ENCODE measurements around the gene PDCL3. TPM values are rescaled to one million over a fixed set of nuclear protein-coding genes. Genes with fewer than 3 reads are reported as not detected.

Gene PDCL3
- total RNA-seq, 1 experiment from 2014 or later = 21.3 TPM

DNA sequence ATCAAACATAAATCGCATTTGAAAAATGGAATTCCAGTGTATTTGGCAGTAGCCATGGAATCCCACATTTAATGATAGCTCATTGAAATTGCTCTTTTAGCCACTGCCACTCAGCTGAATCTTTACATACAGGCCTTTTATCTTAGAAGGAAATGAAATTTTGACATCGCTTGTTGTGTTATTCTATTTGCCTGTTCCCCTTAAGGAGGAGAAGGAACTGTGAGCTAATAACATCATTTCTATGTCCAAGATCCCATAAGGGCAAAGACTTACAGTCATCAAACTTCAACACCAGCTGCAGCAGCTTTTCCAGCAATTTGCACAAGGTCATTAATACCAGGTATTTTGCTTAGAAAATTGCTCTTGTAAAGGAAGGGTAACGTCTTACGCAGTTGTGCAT, 6.0 kb upstream of the PDCL3 start:
- BruUV-seq (replicated peaks) = no TSS peak
- Mint-ChIP-seq H3K4me3 (ENCODE audit: unreplicated experiment) (no peak overlapping the region), H3K27me3 (ENCODE audit: insufficient read depth, unreplicated experiment) (no peaks in the 10 kb centered on the region), H3K27ac (ENCODE audit: unreplicated experiment) (no peak overlapping the region), H3K4me1 (ENCODE audit: low read depth, unreplicated experiment) (peaks cover 6% of the 10 kb centered on the region), H3K36me3 (ENCODE audit: insufficient read depth, unreplicated experiment) (no peaks in the 10 kb centered on the region), H3K9me3 (ENCODE audit: unreplicated experiment) (no peaks in the 10 kb centered on the region)
- no peaks in the 10 kb centered on the region for H3K36me3 ChIP-seq (ENCODE audit: control insufficient read depth, insufficient read depth, low read length)
- H3K27me3 ChIP-seq (replicated peaks; ENCODE audit: control insufficient read depth, insufficient read depth, low read length) = no peaks in the 10 kb centered on the region
- no peaks in the 10 kb centered on the region for H3K4me1 ChIP-seq
- no peak for DNase-seq
- intact Hi-C loops (cut with micrococcal nuclease; ENCODE audit: unreplicated experiment) = no loop called here
- H3K9me3 ChIP-seq = no peaks in the 10 kb centered on the region
- ChIA-PET CTCF (interaction anchor here (1.3 kb wide), 1 partner anchor 9 kb away, joined by 4 read pairs; no protein-coding TSS in a partner anchor), POLR2A (no interaction called here)
- no peak overlapping the region for H3K4me3 ChIP-seq (ENCODE audit: low read depth, low read length)
- no peak for TF ChIP-seq CTCF (IDR thresholded peaks at IDR 0.05; ENCODE audit: insufficient read depth in 1 of 2, low read depth in 1 of 2, low read length in 1 of 2, severe bottlenecking in 1 of 2, unreplicated experiment in 1 of 2)

DNA sequence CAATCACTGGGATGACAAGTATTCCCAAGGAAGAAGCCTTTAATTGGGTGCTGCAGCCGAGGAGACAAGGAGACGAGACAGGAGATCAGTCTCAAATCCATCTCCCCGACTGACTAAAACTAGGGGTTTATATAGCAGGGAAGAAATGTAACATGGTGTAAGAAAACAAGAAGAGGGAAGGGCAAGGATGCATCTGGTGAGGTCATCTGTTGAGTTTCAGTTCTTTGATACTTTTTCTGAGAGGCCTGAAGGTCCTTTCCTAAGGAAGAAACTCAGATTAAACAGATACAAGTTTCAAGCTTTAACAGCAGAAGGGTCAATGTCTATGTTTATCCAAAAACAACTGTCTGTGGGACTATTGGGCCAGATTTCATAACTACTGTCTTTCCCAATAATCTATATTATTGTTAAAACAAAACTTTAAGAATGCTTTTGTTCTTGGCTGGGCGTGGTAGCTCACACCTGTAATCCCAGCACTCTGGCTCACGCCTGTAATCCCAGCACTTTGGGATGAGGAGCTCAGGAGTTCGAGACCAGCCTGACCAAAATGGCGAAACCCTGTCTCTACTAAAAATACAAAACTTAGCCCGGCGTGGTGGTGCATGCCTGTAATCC, 2.5 kb upstream of the PDCL3 start:
- Histone ChIP-seq H3K4me1 (no peaks in the 10 kb centered on the region), H3K9me3 (no peaks in the 10 kb centered on the region), H3K27me3 (replicated peaks; ENCODE audit: control insufficient read depth, insufficient read depth, low read length) (no peaks in the 10 kb centered on the region), H3K36me3 (ENCODE audit: control insufficient read depth, insufficient read depth, low read length) (no peaks in the 10 kb centered on the region), H3K4me3 (ENCODE audit: low read depth, low read length) (no peak overlapping the region)
- ChIA-PET POLR2A (no interaction called here), CTCF (no interaction called here)
- peaks cover 9% of the 10 kb centered on the region for H3K36me3 Mint-ChIP-seq (ENCODE audit: insufficient read depth, unreplicated experiment)
- no peaks in the 10 kb centered on the region for H3K9me3 Mint-ChIP-seq (ENCODE audit: unreplicated experiment)
- no peak overlapping the region for H3K4me3 Mint-ChIP-seq (ENCODE audit: unreplicated experiment)
- H3K27me3 Mint-ChIP-seq (ENCODE audit: insufficient read depth, unreplicated experiment) = no peaks in the 10 kb centered on the region
- intact Hi-C loops (cut with micrococcal nuclease; ENCODE audit: unreplicated experiment) = no loop called here
- no peaks in the 10 kb centered on the region for H3K4me1 Mint-ChIP-seq (ENCODE audit: low read depth, unreplicated experiment)
- no TSS peak for BruUV-seq (replicated peaks)
- DNase-seq = no peak
- no peak for TF ChIP-seq CTCF (IDR thresholded peaks at IDR 0.05; ENCODE audit: insufficient read depth in 1 of 2, low read depth in 1 of 2, low read length in 1 of 2, severe bottlenecking in 1 of 2, unreplicated experiment in 1 of 2)
- H3K27ac Mint-ChIP-seq (ENCODE audit: unreplicated experiment) = no peak overlapping the region

DNA sequence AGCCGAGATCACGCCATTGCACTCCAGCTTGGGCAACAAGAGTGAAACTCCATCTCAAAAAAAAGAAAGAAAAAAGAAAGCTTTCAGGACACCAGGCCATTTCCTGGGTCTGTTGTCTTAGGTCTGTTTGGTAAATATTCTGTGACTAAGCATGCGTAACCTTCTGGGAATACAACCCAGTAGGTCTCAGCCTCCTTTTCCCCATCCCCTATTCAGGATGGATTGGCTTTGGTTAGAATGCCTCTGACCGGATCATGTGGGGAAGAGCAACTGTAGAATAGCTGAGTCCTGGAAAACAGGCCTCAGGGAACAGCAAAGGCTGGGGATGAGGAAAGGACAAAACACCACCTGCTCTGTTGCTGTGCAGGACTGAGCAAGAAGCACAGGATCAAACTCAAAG, 1.6 kb upstream of the PDCL3 start:
- no peak overlapping the region for H3K27ac Mint-ChIP-seq (ENCODE audit: unreplicated experiment)
- ChIA-PET POLR2A (no interaction called here), CTCF (interaction anchor here (0.6 kb wide), 1 partner anchor 11 kb away, joined by 4 read pairs; no protein-coding TSS in a partner anchor)
- Histone ChIP-seq H3K4me3 (ENCODE audit: low read depth, low read length) (no peak overlapping the region), H3K9me3 (no peaks in the 10 kb centered on the region), H3K36me3 (ENCODE audit: control insufficient read depth, insufficient read depth, low read length) (no peaks in the 10 kb centered on the region), H3K4me1 (no peaks in the 10 kb centered on the region), H3K27me3 (replicated peaks; ENCODE audit: control insufficient read depth, insufficient read depth, low read length) (no peaks in the 10 kb centered on the region)
- no TSS peak for BruUV-seq (replicated peaks)
- no peaks in the 10 kb centered on the region for H3K4me1 Mint-ChIP-seq (ENCODE audit: low read depth, unreplicated experiment)
- TF ChIP-seq CTCF (IDR thresholded peaks at IDR 0.05; ENCODE audit: insufficient read depth in 1 of 2, low read depth in 1 of 2, low read length in 1 of 2, severe bottlenecking in 1 of 2, unreplicated experiment in 1 of 2) = no peak
- intact Hi-C loops (cut with micrococcal nuclease; ENCODE audit: unreplicated experiment) = no loop called here
- H3K4me3 Mint-ChIP-seq (ENCODE audit: unreplicated experiment) = peak overlapping the region; percentile 31
- peaks cover 9% of the 10 kb centered on the region for H3K36me3 Mint-ChIP-seq (ENCODE audit: insufficient read depth, unreplicated experiment)
- H3K9me3 Mint-ChIP-seq (ENCODE audit: unreplicated experiment) = no peaks in the 10 kb centered on the region
- DNase-seq = no peak
- H3K27me3 Mint-ChIP-seq (ENCODE audit: insufficient read depth, unreplicated experiment) = no peaks in the 10 kb centered on the region

All from Caco-2 (cell line).